HG02938 (cell line): ENCODE results near the gene CLIC2.

ENCODE experiments used
- ATAC-seq: cut with Tn5 transposase; IDR thresholded peaks from one replicate; pipeline ENCODE4 v1.9.1; 2021; ENCODE audit warnings: mild to moderate bottlenecking, moderate library complexity; ENCODE audit not compliant: unreplicated experiment

The CLIC2 gene

DNA sequence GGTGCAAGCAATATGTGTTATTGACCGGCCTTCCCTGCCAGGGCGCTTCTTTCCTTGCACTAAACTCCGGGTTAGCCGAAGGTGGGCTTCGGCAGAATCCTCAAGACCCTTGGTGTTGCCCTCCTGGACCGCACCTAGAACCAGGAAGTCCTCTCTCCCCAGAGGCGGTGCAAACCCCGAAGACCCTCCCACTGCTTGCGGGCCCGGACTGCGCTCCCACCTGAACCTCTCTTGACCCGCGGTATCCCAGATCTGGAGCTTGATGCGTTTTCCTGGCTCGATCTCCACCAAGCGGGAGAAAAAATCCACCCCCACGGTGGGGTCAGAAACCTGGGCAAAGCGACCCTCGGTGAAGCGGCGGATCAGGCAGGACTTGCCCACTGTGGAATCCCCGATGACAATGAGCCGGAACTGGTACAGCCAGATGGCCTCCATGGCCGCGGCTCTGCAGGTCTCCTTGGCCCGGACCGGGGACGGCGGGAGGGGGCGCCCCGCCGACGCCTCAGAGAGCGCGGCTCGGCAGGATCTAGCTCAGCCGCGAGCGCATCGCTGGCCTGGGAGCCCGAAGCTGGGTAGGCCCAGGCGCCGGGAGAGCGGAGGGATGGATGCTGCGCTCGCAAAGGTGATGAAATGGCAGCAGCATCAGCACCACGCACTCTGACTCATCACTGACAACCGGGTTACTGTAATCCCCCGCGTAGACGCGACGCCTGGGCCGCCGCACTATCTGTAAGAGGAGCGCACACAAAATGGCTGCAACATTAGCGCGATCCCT, 70.4 kb downstream of the CLIC2 start, which contains the start of gene RAB39B:
Gene RAB39B (minus strand): TSS at position 638 of the 775 bp plus-strand sequence. CDS start 203 bp downstream, at position 435.
- ATAC-seq: peak; percentile 96

DNA sequence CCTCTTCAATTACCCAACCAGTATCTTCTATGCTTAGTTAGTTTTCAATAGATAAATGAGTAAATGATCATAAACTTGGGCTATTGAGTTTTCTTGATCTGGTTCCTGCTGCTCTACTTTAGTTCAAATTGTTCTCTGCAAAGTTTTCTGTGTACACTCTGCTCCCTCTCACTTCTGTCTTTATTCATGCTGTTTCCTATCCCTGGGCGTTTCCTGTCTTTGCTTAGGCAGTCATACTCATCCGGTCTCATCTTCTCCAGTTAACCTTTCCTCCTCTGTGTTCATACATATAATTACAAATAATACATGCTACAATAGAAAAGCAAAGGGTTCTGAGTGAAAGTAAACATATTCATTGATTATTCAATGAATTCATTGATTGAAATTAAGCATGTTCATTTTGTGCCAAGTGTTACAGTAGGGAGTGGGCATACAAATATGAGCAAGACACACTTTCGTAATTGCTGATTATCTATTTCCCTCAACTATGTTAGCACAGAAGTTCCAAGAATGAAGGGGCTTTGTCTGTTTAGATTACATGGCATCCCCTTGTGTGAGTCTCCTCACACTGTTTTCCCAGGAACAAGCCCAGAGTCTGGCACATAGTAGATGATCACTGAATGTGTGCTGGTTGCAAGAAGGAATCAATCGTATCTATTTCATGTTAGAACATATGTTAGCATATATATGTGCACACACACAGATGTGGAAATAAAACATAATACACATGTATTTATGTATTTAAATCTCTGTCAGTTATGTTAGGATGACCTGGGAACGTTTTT, 71.3 kb downstream of the CLIC2 start:
- ATAC-seq: no peak

DNA sequence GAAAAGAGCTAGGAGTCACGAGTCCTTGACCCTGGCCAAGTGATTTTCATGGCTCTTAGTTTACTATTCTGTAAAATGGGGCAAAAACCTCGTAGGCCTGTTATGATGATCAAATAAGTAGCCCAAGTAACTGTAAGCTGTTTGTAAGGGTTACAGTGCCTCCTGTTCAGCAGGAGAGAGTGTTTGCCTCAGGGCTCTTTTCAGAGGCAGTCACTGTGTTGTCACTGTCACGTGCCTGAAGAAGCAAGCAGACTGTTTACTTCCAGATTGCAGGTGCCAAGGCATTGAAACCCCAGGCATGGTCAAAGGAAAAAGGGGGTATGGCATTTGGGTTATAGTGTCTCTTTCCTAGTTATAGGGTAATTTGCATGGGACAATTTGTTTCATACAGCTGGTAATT, 74.7 kb downstream of the CLIC2 start:
- no peak for ATAC-seq

DNA sequence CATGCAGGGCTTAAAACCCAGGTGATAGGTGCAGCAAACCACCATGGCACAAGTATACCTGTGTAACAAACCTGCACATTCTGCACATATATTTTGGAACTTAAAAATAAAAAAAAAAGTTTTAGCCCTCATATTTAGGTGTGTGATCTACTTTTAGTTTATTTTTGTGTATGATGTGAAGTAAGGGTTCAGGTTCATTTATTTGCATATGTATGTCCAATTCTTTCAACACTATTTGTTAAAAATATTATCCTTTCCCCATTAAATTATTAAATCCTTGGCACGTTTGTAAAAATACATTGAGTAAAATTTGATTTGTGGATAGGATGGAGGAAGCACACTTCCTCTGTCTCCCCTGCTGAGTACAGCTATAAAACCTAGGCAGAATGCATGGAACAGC, 83.0 kb downstream of the CLIC2 start:
- no peak for ATAC-seq

DNA sequence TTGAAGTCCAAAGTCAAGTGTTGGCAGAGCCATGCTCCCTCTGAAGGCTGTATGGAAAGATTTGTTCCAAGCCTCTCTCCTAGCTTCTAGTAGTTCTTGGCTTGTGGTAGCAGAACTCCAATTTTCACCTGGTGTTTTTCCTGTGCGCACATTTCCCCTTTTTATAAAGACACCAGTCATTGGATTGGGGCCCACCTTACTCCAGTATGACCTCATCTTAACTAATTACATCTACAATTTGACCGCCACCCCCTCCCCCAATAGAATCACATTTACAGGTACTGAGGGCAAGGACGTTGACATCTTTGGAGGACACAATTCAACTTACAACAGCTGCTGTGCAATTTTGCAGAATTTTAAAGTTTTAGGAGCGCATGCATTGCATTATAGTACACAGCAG, 86.9 kb downstream of the CLIC2 start:
- no peak for ATAC-seq

DNA sequence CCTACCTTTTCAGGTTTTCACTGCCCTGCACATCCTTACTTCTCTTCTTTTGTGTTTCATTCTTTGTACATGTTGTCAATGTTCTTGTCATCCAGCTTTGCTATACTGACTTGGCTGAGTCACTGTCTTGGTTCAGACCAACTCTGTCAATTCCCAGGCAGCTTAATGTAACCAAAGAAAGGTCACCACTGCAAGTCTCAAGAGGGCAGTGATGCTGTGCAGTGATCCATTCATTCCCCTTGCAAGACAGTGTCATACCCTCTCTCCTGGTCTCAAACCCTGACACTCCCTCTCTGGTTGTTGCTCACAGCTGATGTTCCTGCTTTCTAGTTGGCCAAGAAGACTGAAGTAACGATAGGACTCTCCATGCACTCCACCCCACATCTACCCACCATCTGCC, 87.7 kb downstream of the CLIC2 start:
- no peak for ATAC-seq

DNA sequence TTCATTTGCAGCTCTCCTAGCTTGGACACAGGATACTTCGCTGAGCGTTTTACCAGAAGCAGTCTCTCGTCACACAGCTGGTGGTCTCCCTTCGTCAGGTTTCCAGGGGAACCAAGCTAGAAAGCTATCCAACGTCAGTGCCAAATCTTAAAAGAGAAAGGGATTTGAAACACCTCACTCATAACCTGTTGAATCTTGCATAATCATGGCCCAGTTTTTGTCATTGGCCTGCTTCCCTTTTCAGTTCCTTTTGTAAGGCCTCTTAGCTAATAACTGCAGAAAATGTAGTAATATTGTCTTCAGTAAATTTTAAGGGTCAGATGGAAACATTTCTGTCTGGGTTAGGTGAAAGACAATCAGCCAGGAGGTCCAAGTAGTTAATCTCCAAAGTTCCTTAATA, 92.1 kb downstream of the CLIC2 start:
- no peak for ATAC-seq

DNA sequence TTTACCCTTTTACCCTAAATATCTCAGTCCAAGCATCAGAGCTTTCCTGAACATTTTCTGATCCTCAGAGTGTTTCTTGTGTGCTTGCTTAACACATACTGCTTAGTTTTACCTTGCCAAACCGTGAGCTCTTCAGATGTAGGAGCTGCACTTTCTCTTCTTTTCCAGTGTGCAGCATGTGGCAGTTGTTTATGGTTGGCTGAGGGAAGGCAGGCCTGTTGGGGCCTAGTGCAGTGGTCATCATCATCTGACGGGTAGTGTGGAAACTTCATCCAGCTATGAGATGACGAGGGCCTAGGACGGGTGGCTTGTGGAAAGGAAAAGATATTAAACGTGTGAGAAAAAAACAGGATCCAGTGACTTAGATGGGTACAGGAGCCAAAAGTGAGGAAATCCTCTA, 96.7 kb downstream of the CLIC2 start:
- ATAC-seq: no peak

DNA sequence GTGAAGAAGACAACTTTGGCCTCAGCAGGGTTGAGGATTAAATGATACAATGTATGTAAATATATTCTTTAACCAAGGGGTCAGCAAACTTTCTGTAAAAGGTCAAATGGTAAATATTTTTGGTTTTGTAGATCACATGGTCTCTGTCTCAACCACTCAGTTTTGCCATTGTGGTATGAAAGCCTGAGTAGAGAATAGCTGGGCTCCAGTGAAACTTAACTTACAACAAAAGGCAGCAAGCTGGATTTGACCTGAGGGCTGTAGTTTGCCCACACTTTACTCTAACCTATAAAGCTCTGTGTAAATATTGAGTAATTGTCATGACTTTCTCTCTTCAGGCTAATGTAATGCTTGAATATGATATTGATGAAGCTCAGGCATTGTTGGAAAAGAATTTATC, 98.5 kb downstream of the CLIC2 start:
- ATAC-seq: no peak

DNA sequence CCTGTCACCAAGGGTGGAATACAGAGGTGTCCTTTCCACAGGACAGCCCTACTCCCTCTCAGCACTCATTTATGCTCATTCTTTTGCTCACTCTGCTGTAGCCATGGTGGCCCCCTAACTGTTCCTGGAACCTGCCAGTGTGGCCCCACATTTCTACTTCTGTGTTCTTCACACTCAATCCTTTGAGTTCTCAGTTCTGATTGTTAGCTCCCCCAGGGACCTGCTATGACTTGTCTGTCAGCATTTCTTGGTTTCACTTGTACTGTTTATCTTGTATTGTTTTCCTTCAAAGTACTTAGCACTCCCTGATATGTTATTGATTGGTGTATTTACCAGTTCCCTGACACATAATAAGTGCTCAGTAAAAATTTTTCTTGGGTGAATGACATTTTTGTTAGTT, 103.3 kb downstream of the CLIC2 start:
- peak; percentile 95 for ATAC-seq
